ENCODE measurements around the gene ANO6.

DNA sequence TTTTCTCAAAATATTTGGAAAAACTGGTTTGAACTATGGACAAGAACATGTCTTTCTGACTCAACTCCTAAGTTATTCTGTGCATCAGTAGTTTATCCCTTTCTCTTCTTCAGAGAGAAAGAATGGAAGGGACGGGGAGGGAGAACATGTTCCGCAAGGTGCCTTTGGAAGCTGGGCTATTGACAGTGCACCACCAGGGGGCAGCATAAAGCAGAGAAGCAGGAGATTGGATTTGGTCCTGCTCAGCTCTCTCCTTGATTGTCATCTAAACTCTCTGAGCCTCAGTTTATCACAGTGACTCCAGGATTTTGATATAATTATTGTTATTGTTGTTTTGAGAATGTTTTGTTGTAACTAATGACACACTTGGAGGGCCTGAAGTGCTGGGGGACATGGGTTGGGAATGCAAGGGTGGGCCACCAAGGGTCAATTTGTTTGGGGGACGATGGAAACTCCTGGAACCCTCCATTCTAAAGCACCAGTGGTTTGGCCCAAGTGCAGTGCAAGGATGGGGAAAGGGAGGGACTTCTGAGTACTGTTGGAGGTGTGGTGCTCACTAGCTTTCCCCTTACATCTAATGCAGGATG lies 45.3 kb upstream of the ANO6 start:
- TF ChIP-seq, protein P1, sequence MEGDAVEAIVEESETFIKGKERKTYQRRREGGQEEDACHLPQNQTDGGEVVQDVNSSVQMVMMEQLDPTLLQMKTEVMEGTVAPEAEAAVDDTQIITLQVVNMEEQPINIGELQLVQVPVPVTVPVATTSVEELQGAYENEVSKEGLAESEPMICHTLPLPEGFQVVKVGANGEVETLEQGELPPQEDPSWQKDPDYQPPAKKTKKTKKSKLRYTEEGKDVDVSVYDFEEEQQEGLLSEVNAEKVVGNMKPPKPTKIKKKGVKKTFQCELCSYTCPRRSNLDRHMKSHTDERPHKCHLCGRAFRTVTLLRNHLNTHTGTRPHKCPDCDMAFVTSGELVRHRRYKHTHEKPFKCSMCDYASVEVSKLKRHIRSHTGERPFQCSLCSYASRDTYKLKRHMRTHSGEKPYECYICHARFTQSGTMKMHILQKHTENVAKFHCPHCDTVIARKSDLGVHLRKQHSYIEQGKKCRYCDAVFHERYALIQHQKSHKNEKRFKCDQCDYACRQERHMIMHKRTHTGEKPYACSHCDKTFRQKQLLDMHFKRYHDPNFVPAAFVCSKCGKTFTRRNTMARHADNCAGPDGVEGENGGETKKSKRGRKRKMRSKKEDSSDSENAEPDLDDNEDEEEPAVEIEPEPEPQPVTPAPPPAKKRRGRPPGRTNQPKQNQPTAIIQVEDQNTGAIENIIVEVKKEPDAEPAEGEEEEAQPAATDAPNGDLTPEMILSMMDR (IDR thresholded peaks at IDR 0.05) = peak; percentile 94
- TF ChIP-seq EZH2 (IDR thresholded peaks at IDR 0.05) (no peak), EZH2phosphoT487 (IDR thresholded peaks at IDR 0.05) (no peak)

Data from neural progenitor cell (in vitro differentiated cells).